ENCODE measurements around the gene TOM1L2. TPM values are rescaled to one million over a fixed set of nuclear protein-coding genes. Genes with fewer than 3 reads are reported as not detected.

The TOM1L2 gene
- total RNA-seq, 6 experiments from 2014 or later: 92.1 to 144 (median 101) TPM

DNA sequence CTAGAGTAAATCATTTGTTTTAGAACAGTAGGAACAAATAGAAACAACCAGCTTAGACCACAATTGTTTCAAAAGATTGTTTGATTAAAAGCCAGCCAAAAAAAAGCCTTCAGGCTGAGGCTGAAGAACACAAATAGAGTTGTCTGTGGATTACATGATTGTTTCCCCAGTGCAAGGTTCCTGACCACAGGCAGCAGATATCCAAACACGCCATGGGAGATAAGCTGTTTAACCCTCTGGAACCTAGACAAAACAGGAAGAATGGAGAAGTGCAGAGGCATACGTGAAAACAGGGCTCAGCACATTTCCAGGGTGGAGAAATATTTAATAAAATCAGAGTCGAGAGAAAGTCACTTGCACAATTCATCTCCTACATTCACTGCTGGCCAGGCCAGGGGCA lies 45.8 kb upstream of the TOM1L2 start:
- Mint-ChIP-seq H3K27me3 (ENCODE audit: insufficient read depth) (peaks cover 2% of the 10 kb centered on the region; the same call in 1 of the 2 replicates), H3K36me3 (ENCODE audit: low read depth) (peaks cover 6% of the 10 kb centered on the region), H3K4me3 (no peak overlapping the region), H3K27ac (no peak overlapping the region), H3K4me1 (ENCODE audit: low read depth) (peaks cover 6% of the 10 kb centered on the region; the same call in 1 of the 2 replicates), H3K9me3 (no peaks in the 10 kb centered on the region)
- TF ChIP-seq, protein P1, sequence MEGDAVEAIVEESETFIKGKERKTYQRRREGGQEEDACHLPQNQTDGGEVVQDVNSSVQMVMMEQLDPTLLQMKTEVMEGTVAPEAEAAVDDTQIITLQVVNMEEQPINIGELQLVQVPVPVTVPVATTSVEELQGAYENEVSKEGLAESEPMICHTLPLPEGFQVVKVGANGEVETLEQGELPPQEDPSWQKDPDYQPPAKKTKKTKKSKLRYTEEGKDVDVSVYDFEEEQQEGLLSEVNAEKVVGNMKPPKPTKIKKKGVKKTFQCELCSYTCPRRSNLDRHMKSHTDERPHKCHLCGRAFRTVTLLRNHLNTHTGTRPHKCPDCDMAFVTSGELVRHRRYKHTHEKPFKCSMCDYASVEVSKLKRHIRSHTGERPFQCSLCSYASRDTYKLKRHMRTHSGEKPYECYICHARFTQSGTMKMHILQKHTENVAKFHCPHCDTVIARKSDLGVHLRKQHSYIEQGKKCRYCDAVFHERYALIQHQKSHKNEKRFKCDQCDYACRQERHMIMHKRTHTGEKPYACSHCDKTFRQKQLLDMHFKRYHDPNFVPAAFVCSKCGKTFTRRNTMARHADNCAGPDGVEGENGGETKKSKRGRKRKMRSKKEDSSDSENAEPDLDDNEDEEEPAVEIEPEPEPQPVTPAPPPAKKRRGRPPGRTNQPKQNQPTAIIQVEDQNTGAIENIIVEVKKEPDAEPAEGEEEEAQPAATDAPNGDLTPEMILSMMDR (IDR thresholded peaks at IDR 0.05): no peak
- DNase-seq: no peak

DNA sequence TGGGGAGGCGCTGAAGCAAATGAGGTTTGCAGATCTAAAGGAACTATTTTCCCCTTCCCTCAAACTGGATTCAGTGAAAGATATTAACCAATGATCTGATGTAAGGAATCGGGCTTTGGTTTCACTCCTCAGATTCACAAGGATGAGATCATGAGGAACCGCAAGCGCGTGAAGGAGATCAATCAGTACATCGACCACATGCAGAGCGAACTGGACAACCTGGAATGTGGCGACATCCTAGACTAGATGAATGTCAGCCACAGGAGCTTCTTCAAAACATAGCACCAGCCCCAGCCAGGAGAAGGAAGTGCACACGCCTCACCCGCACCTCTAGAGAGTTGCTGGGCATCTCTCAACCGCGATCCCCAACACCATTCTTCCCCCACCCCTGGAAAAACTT lies 44.2 kb upstream of the TOM1L2 start:
- Mint-ChIP-seq H3K27me3 (ENCODE audit: insufficient read depth) (peaks cover 2% of the 10 kb centered on the region; the same call in 1 of the 2 replicates), H3K4me3 (no peak overlapping the region), H3K9me3 (no peaks in the 10 kb centered on the region), H3K36me3 (ENCODE audit: low read depth) (peaks cover 6% of the 10 kb centered on the region), H3K27ac (no peak overlapping the region), H3K4me1 (ENCODE audit: low read depth) (peaks cover 6% of the 10 kb centered on the region; the same call in 1 of the 2 replicates)
- TF ChIP-seq, protein P1 (IDR thresholded peaks at IDR 0.05): no peak
- DNase-seq: no peak

DNA sequence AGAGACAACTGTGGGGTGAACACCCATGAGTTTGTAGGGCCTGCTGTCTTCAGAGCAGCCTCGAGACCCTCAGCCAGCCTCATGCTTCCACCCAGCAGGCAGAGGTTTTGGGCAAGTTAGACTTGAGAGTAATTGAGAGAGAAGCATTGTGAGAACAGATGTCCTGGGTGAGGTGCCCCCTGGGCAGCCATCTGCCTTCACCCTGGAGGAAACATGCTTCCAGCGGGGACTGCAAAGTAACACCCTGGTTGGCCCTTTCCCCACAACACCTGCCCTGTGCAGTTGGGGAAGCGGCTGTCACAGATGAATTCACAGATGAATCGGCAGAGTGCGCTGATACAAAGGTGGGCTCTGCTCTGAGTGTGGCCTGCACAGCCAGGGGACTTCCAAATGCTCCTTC lies 43.4 kb upstream of the TOM1L2 start:
- TF ChIP-seq, protein P1 (IDR thresholded peaks at IDR 0.05): no peak
- no peak for DNase-seq
- Mint-ChIP-seq H3K4me3 (no peak overlapping the region), H3K27me3 (ENCODE audit: insufficient read depth) (peaks cover 2% of the 10 kb centered on the region; the same call in 1 of the 2 replicates), H3K4me1 (ENCODE audit: low read depth) (peaks cover 6% of the 10 kb centered on the region; the same call in 1 of the 2 replicates), H3K9me3 (no peaks in the 10 kb centered on the region), H3K27ac (no peak overlapping the region), H3K36me3 (ENCODE audit: low read depth) (peaks cover 6% of the 10 kb centered on the region)

DNA sequence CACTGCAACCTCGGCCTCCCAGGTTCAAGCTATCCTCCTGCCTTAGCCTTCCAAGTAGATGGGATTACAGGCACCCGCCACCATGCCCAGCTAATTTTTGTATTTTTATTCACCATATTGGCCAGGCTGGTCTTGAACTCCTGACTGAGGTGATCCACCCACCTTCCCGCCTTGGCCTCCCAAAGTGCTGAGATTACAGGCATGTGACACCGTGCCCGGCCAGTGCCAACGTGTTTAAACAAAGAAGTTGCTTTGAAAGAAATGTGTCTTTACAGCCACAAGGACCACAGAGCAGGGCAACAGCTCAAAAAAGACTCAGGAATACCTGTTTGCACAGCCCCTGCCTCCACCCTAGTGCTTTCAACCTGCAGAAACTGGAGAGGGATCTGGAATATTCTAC lies 41.8 kb upstream of the TOM1L2 start:
- Mint-ChIP-seq H3K4me3 (no peak overlapping the region), H3K4me1 (ENCODE audit: low read depth) (peaks cover 16% of the 10 kb centered on the region), H3K27ac (no peak overlapping the region), H3K9me3 (no peaks in the 10 kb centered on the region), H3K27me3 (ENCODE audit: insufficient read depth) (peaks cover 2% of the 10 kb centered on the region; the same call in 1 of the 2 replicates), H3K36me3 (ENCODE audit: low read depth) (peaks cover 11% of the 10 kb centered on the region)
- no peak for DNase-seq
- TF ChIP-seq, protein P1 (IDR thresholded peaks at IDR 0.05): no peak

DNA sequence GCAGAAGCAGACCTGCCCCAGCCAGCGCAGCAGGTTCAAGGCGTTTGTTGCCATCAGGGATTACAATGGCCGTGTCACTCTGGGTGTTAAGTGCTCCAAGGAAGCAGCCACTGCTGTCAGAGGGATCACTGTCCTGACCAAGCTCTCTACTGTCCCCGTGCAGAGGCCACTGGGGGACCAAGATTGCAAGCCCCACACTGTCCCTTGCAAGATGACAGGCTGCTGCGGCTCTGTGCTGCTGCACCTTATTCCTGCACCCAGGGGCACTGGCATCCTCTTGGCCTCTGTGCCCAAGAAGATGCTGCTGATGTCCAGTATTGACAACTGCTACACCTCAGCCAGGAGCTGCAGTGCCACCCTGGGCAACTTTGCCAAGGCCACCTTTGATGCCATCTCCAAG lies 39.1 kb upstream of the TOM1L2 start:
- DNase-seq: no peak
- H3K9me3 Mint-ChIP-seq: no peaks in the 10 kb centered on the region
- peaks cover 11% of the 10 kb centered on the region for H3K36me3 Mint-ChIP-seq (ENCODE audit: low read depth)
- no peaks in the 10 kb centered on the region; the same call in none of the 2 replicates for H3K27me3 Mint-ChIP-seq (ENCODE audit: insufficient read depth)
- H3K4me3 Mint-ChIP-seq: no peak overlapping the region
- TF ChIP-seq, protein P1 (IDR thresholded peaks at IDR 0.05): no peak
- H3K27ac Mint-ChIP-seq: no peak overlapping the region
- peaks cover 25% of the 10 kb centered on the region for H3K4me1 Mint-ChIP-seq (ENCODE audit: low read depth)
